ENCODE measurements around the gene NDUFAF2.
A peak's percentile ranks its signal among the peaks of the same experiment; 100 is the strongest.
"Not testable (repeated sequence)": the region's sequence is repeated elsewhere in the genome, so short reads cannot be mapped to it uniquely, and the experiment has no call there.

Gene NDUFAF2, protein sequence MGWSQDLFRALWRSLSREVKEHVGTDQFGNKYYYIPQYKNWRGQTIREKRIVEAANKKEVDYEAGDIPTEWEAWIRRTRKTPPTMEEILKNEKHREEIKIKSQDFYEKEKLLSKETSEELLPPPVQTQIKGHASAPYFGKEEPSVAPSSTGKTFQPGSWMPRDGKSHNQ

DNA sequence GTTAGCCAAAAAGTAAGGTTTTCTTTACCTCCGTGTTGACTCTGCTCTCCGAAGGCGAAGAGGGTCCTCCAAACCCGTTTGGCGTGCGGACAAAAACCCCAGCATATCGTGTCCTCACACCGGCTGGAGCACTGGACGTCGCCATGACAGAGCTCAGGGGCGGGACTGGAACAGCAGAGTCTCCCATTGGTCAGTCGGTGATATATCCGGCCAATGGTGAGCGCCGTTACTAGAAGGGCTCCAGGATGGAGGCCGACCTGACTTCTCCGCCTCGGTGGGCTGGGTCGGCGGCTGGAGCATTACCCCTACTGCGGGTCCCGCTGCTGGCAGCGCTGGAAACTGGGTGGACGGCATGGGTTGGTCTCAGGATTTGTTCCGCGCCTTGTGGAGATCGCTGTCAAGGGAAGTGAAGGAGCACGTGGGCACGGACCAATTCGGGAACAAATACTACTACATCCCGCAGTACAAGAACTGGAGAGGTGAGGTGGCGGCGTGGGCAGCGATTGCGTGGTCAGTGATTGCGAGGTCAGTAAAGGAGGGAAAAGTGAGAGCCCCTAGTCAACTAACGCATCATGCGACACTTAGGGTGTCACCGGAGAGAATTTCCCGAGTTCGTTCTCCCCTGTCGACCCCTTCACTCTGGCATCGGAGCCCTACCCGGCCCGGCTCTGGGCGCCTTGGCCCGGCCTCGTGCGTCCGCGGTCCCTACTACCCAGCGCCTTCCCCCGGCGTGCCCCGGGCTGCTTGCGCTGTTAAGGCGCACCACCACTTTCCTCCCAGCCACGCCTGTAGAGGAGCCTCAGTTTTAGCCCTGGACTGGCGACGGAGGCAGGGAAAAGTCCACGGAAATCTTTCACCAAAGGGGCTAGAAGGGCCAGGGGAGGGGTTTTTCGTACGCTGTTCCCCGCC, at the start of gene NDUFAF2, which contains the start of gene ERCC8:
NDUFAF2 (plus strand) TSS at position 302 of the 909 bp plus-strand sequence; CDS start at position 353, 51 bp downstream.
ERCC8 (minus strand) TSS at position 167 of the 909 bp plus-strand sequence; CDS start at position 105, 62 bp downstream.
- DNase-seq (ENCODE audit: extremely low read depth in 1 of 2, low read depth in 1 of 2): peak; percentile 70 to 84

DNA sequence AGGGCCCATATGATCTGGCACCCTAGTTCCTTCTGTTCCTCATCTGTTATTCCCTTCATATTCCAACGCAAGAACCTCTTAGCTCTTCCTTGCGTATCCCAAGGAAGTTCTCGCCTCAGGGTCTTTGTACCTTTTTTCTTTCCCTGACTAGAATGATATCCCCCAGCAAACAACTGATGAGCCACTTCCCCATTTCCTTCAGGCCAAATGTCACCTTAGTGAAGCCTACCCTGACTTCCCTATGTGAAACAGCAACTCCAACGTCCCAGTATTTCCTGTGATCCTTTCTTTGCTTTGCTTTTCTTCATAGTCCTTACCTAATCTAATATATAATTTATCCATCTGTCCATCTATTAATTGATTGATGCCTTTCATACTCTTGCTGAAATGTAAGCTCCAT, 48.0 kb upstream of the NDUFAF2 start:
- DNase-seq (ENCODE audit: extremely low read depth in 1 of 2, low read depth in 1 of 2): no peak

DNA sequence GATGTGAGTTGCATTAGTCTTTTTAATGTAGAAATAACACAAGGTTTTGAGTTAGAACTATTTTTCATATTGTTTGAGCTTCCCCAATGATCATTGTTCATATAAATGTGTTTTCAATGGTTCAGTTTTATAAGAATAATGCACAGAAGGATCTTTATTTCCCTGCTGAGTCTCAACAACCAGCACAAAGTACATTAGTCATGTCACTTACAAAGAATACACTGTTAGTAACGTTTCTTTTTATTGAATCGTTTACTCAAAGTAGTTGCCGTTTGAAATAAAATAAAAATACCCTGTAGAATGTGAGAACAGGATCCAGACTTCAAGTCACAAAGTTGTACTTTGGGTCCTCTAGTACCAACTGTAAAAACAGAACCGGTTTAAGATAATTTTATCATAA, 41.6 kb upstream of the NDUFAF2 start:
- DNase-seq (ENCODE audit: extremely low read depth in 1 of 2, low read depth in 1 of 2): no peak

DNA sequence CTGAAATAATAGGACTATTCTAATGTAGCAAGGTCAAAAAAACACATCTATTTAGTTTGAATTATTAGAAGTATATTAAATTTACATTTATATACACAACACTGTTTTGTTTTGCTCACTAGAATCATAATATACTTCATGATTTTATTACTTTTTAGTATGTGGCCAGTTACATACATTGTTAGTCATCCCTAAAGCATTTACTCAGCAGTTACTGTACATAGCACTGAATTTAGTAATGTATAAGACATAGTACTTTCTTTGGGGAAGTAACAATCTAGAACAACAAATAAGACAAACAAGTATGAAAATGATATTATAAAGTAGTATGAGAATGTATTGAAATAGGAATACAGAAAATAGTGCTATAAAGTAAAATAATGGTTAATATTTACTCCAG, 28.4 kb upstream of the NDUFAF2 start:
- DNase-seq (ENCODE audit: extremely low read depth in 1 of 2, low read depth in 1 of 2): no peak

DNA sequence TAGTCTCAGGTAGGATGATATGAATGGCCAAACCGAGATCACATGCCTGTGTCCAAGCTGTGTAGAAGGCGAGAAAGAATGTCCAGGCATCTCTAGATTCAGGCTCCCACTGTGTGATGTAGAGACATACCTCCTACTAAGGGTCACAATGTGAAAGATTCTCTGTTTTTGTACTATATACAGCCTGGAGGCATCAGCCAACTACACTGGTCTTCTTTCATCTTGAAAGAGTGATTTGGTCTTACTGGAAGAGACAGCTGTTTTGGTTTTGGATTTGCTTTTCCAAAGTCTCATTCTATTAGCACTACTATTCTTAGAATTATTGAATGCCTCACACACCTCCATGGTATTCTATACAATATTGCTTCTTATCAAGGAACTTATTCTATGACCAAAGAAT, 26.5 kb upstream of the NDUFAF2 start:
- no peak for DNase-seq (ENCODE audit: extremely low read depth in 1 of 2, low read depth in 1 of 2)

DNA sequence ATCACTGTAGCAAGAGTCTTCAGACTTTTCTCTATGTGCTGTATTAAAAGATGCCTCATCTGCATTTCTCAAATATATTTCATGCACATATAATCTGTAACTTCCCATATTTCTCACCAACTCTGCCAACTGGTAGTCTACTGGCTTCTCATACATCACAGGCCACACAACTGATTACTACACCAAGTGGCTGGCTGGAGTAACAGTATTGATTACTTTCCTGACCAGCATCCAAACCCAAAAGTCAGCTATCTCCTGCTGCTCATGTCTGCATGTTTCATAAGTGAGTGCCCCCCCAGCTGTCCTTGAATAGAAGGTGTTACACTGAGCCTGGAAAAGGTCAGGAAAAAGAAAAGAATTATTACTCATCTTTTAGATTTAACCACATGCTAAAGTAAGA, 17.6 kb upstream of the NDUFAF2 start:
- DNase-seq (ENCODE audit: extremely low read depth in 1 of 2, low read depth in 1 of 2): no peak

DNA sequence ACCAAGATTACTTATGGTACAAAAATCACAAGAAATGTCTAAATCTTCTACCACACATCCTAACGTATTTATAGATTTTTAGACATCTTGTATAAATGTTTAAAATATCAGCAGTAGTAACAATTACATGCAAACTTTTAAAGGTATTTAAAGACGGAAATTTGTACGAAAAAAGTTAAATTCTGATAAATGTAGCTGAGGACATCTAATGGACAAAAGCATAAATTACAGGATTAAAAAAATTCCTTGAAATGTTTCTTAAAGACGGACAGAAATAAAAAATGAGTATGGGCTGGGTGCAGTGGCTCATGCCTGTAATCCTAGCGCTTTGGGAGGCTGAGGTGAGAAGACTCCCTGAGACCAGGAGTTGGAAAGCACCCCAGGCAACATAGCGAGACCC, 16.0 kb upstream of the NDUFAF2 start:
- DNase-seq (ENCODE audit: extremely low read depth in 1 of 2, low read depth in 1 of 2): no peak

DNA sequence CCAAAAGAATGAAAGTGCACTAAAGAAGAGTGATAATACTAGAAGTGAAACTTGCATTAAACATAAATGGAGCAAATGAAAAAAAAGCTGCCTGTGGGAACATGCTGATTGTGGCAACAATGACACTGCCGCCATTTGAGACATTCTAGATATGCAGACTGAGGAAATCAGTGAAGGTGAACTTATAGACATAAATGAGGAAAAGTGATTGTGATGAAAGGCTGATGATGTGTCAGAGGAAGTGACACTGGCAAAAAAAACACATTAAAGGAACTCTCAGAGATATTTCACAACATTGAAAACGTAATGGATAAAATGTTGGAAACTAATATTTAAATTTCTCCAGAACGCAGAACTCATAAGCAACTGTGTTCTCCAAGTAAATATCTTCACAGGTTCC, 1.4 kb upstream of the NDUFAF2 start:
- no peak for DNase-seq (ENCODE audit: extremely low read depth in 1 of 2, low read depth in 1 of 2)

DNA sequence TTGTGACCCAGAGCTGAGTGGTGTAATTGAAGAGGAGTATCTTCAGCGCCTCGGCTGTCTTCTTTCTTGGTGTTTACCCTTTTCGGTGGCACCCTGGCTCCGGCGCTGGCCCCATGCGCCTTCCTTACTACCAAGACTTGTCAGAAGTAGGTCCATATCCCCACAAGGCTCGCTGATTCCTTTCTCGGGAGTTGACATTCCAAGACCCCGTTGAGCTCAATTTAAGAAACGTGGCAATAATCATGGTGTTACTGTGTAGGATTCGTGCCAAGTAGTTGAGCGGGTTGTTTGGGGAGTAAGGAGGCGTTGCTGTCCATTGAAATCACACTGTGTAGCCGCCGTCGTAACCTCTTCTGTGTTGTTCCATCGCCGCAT, 795 bp downstream of the NDUFAF2 start:
- peak in 1 of 2 donors; percentile 13 for DNase-seq (ENCODE audit: extremely low read depth in 1 of 2, low read depth in 1 of 2)

DNA sequence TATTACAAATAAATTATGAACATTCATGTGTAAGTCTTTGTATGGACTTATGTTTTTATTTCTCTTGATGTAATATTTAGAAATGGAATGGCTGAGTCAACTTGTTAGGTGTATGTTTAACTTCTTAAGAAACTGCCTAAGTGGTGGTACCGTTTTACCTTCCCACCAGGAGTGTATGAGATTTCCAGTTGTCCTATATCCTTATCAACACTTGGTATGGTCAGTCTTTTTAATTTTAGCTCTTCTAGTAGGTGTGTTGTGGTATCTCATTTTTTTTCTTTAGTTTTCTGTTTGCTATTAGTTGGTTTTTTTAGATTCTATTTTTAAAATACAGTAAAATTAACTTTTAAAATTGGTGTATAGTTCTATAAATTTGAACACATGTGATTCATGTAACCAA, 3.7 kb downstream of the NDUFAF2 start:
- no peak for DNase-seq (ENCODE audit: extremely low read depth in 1 of 2, low read depth in 1 of 2)

DNA sequence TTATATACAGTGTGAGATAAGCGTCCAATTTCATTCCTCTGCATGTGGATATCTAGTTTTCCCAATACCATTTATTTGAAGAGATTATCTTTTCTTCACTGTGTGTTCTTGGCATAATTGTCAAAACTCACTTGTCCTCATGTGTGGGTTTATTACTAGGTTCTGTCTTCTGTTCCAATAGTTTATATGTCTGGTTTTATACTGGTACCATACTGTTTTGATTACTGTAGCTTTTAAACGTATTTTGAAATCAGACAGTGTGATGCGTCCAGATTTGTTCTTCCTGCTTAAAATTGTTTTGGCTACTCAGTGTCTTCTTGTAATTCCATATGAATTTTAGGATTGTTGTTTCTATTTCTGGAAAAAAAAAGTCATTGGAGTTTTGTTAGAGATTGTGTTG, 10.2 kb downstream of the NDUFAF2 start:
- no peak for DNase-seq (ENCODE audit: extremely low read depth in 1 of 2, low read depth in 1 of 2)

DNA sequence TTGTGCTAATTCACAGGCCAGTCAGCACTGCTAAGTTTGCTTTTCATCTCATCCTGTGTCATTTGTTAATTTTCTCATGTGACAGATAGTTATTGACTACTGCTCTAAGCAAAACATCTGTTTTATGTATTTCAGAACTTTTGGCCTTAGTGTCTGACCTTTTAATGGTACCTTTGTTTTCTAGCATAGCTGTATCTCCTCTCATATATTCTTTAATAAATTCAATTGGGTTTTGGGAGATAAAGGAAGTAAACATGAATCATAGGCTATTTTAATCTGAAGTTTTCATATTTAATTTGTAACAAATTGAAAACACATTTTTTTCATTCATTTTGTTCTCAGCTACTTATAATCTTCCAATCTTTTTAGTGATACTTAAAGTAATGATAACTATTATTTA, 13.1 kb downstream of the NDUFAF2 start:
- DNase-seq (ENCODE audit: extremely low read depth in 1 of 2, low read depth in 1 of 2): no peak

DNA sequence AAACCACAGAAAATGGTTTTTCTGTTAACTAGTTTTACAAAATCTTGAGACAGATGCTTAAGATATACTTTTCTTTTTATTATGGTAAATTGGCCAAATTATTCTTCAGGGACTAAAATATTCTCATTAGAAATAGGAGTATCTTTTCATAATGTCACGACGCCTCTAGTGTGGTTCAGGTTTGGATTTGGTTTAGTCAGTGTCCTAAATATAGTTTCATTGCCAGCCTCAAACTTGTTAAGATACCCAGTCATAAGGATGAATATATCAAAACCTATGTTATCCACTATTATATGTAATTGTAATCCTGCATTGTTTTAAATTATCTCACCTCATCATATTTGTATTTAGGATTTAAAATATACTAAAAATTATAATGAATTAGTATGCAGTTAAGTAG, 13.7 kb downstream of the NDUFAF2 start:
- DNase-seq (ENCODE audit: extremely low read depth in 1 of 2, low read depth in 1 of 2): no peak

DNA sequence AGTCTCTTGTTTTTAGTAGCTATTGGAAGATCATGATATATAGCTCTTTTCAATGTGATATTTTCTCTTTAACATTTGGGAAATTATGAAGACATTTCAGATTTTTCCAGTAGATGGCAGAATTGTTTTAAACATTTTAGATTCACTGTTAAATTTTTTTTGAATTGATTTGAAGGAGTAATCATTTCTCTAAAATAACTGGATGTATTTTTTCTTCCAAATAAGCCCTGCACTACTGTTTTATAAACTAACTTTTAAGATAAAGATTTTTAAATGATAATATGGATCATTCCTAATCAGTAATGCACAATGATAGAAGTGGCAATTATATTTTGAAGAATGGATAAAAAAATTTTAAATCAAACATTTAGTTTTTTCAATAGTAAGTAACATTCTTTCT, 14.2 kb downstream of the NDUFAF2 start:
- DNase-seq (ENCODE audit: extremely low read depth in 1 of 2, low read depth in 1 of 2): no peak

DNA sequence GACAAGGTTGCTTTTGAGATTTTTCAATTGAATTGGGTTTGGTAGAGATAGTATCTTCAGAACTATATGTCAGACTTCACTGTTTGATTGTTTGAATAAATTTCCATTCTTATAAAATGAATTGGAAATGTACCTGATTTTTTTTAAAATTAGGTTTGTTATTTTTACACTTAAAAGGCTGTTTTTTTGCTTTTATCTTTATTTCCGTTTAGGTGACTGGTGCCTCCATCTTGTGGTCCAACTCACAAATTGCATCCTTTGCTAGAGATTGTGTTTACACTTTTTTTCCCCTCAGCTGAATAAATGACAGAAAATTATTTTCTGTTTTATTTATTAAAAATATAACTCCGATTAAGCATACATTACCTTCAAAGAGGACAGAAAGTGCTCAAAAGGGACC, 15.6 kb downstream of the NDUFAF2 start:
- DNase-seq (ENCODE audit: extremely low read depth in 1 of 2, low read depth in 1 of 2): no peak

DNA sequence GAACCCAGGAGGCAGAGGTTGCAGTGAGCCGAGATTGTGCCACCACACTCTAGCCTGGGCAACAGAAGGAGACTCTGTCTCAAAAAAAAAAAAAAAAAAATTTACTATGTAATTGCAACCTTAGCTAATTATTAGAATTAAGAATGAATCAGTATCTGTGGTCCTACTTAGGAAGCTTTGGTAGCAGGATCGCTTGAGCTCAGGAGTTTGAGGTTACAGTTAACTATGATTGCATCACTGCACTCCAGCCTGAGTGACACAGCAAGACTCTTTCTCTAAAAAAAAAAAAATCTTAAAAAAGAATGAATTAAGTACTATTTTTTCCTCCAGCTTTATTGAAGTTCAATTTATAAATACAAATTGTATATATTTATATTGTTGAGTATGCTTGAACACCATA, 16.7 kb downstream of the NDUFAF2 start:
- DNase-seq (ENCODE audit: extremely low read depth in 1 of 2, low read depth in 1 of 2): no peak

DNA sequence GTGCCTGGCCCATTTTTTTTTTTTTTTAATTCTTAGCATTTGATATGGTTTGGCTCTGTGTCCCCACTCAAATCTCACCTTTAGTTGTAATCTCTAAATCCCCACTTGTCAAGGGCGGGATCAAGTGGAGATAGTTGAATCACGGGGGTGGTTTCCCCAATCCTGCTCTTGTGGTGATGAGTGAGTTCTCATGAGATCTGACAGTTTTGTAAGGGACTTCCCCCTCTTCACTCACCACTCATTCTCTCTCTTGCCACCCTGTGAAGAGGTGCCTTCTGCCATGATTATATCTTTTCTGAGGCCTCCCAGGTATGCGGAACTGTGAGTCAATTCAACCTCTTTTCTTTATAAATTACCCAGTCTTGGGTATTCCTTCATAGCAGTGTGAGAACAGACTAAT, 27.2 kb downstream of the NDUFAF2 start:
- peak; percentile 23 to 63 for DNase-seq (ENCODE audit: extremely low read depth in 1 of 2, low read depth in 1 of 2)

DNA sequence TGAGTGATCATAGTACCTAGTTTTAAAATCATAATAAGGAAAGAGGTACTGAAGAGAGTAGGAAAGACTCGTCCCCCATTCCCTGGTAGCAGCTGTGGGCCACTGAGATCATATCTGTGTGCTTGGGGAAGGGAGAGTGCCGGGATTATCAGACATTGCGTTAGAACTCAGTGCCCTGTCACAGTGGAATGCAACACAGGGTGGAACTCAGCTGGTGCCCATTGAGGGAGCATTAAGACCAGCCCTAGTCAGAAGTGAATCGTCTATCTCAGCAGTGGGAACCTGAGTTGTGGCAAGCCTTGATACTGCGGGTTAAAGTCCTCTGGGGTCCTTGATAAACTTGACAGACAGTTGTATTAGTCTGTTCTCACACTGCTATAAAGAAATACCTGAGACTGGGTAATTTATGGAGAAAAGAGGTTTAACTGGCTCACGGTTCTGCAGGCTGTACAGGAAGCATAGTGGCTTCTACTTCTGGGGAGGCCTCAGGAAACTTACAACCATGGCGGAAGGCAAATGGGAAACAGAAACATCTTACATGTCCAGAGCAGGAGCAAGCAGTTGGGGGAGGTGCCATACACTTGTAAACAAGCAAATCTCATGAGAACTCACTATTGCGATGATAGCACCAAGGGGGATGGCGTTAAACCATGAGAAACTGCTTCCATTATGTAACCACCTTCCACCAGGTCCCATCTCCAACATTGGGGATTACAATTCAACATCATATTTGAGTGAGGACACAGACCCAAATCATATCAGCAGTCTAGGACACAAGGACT, 33.1 kb downstream of the NDUFAF2 start:
- DNase-seq (ENCODE audit: extremely low read depth in 1 of 2, low read depth in 1 of 2): no peak

DNA sequence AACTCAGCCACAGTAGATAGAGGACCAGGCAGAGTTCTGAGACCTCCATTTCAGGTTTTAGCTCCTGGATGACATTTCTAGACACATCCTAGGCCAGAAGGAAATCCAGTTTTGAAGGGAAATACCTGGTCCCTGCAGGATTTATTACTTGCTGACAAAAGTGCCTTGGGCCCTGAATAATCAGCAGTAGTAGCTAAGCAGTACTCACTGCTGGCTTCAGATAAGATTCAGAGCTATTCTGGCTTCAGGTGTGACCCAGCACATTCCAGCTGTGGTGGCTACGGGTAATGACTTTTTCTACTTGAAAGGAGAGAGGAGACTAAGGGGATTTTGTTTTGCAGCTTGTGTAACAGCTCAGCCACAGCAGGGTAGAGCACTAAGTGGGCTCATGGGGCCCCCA, 34.0 kb downstream of the NDUFAF2 start:
- DNase-seq (ENCODE audit: extremely low read depth in 1 of 2, low read depth in 1 of 2): no peak

DNA sequence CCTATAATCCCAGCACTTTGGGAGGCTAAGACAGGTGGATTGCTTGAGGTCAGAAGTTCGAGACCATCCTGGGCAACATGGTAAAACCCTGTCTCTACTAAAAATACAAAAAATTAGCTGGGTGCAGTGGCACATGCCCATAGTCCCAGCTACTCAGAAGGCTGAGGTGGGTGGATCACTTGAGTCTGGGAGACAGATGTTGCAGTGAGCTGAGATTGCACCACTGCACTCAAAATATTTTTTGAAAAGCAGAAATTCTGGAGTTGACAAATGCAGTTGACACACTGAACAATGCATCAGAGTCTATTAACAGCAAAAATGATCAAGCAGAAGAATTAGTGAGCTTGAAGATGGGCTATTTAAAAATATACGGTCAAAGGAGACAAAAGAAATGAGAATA, 35.5 kb downstream of the NDUFAF2 start:
- no peak for DNase-seq (ENCODE audit: extremely low read depth in 1 of 2, low read depth in 1 of 2)

DNA sequence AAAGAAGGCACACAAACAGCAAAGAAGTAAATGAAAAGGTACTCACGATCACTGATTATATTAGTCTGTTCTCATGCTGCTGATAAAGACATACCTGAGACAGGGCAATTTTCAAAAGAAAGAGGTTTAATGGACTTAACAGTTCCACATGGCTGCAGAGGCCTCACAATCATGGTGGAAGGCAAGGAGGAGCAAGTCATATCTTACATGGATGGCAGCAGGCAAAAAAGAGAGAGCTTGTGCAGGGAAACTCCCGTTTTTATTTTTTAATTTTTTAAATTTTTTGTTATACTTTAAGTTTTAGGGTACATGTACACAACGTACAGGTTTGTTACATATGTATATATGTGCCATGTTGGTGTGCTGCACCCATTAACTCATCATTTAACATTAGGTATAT, 37.1 kb downstream of the NDUFAF2 start:
- DNase-seq (ENCODE audit: extremely low read depth in 1 of 2, low read depth in 1 of 2): not testable (repeated sequence)

DNA sequence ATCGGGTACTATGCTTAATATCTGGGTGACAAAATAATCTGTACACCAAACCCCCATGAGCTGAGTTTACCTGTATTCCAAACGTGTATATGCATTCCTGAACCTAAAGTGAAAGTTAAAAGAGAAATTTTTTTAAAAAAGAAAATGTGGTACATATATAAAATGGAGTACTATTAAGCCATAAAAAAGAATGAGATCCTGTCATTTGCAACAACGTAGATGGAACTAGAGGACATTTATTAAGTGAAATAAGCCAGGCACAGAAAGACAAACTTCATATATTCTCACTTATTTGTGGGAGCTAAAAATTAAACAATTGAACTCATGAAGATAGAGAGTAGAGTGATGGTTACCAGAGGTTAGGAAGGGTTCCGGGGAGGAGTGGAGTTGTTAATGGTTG, 44.8 kb downstream of the NDUFAF2 start:
- DNase-seq (ENCODE audit: extremely low read depth in 1 of 2, low read depth in 1 of 2): no peak
